HepG2 (cell line): ENCODE data around the gene RAB3B. TPM values are rescaled to one million over a fixed set of nuclear protein-coding genes. Genes with fewer than 3 reads are reported as not detected.

Experiments
- ATF5 ChIP-seq: sonication (generic); formaldehyde crosslinking; IDR thresholded peaks from 2 replicates; pipeline ENCODE4 v1.4.0; 2020; ENCODE audit warnings: mild to moderate bottlenecking, low read depth, missing genetic modification reagents
- BCL3 ChIP-seq: sonication (generic); formaldehyde crosslinking; IDR thresholded peaks from 2 replicates; pipeline ENCODE4 v1.5.1; 2020; ENCODE audit warnings: mild to moderate bottlenecking, missing genetic modification reagents, moderate library complexity
- ETS1 ChIP-seq: sonication (generic); formaldehyde crosslinking; IDR thresholded peaks from 2 replicates; pipeline ENCODE4 v1.4.0; 2020; ENCODE audit warnings: missing genetic modification reagents
- ETV5 ChIP-seq: IDR thresholded peaks from 2 replicates; pipeline ENCODE4 v1.6.1; 2018; ENCODE audit warnings: missing biosample characterization, missing genetic modification reagents, inconsistent platforms, borderline replicate concordance
- GLMP ChIP-seq: sonication (generic); formaldehyde crosslinking; IDR thresholded peaks from 2 replicates; pipeline ENCODE4 v1.9.0; 2021; ENCODE audit warnings: missing genetic modification reagents, mild to moderate bottlenecking, borderline replicate concordance
- HCFC1 ChIP-seq: fragments of 150-350 bp; IDR thresholded peaks from 2 replicates; pipeline ENCODE4 v1.6.1; 2014; ENCODE audit warnings: low read depth, low read length
- MEF2D ChIP-seq: sonication (generic); formaldehyde crosslinking; IDR thresholded peaks from 2 replicates; pipeline ENCODE4 v1.5.1; 2020; ENCODE audit warnings: mild to moderate bottlenecking, missing genetic modification reagents
- MYPOP ChIP-seq: sonication (generic); formaldehyde crosslinking; IDR thresholded peaks from 2 replicates; pipeline ENCODE4 v1.8.1; 2023; ENCODE audit warnings: mild to moderate bottlenecking, moderate library complexity, missing genetic modification reagents
- MZF1 ChIP-seq: sonication (generic); formaldehyde crosslinking; IDR thresholded peaks from 2 replicates; pipeline ENCODE4 v1.8.1; 2023; ENCODE audit warnings: mild to moderate bottlenecking, missing genetic modification reagents, borderline replicate concordance
- PRMT3 ChIP-seq: sonication (generic); formaldehyde crosslinking; IDR thresholded peaks from 2 replicates; pipeline ENCODE4 v1.8.1; 2022; ENCODE audit warnings: low read depth, mild to moderate bottlenecking, moderate library complexity, missing genetic modification reagents, borderline replicate concordance
- RORA ChIP-seq: sonication (generic); formaldehyde crosslinking; IDR thresholded peaks from 2 replicates; pipeline ENCODE4 v1.5.0; 2020; ENCODE audit warnings: mild to moderate bottlenecking, missing genetic modification reagents, moderate library complexity
- SKI ChIP-seq: fragments of 450-650 bp; IDR thresholded peaks from one replicate; pipeline ENCODE4 v1.6.1; 2018; ENCODE audit warnings: mild to moderate bottlenecking; ENCODE audit not compliant: partially characterized antibody
- ZBTB44 ChIP-seq: sonication (generic); formaldehyde crosslinking; IDR thresholded peaks from 2 replicates; pipeline ENCODE4 v1.4.0; 2020; ENCODE audit warnings: missing genetic modification reagents
- ZFP36L1 ChIP-seq: sonication (generic); formaldehyde crosslinking; IDR thresholded peaks from 2 replicates; pipeline ENCODE4 v1.8.0; 2022; ENCODE audit warnings: mild to moderate bottlenecking, missing genetic modification reagents, moderate library complexity
- ZNF292 ChIP-seq: sonication (generic); formaldehyde crosslinking; IDR thresholded peaks from 2 replicates; pipeline ENCODE4 v1.8.1; 2022; ENCODE audit warnings: mild to moderate bottlenecking, low read depth, missing genetic modification reagents, borderline replicate concordance
- ZNF337 ChIP-seq: sonication (generic); formaldehyde crosslinking; IDR thresholded peaks from 2 replicates; pipeline ENCODE4 v1.5.1; 2020; ENCODE audit warnings: missing genetic modification reagents, low read depth, mild to moderate bottlenecking, borderline replicate concordance
- ZNF414 ChIP-seq: sonication (generic); formaldehyde crosslinking; IDR thresholded peaks from 2 replicates; pipeline ENCODE4 v1.5.0; 2020; ENCODE audit warnings: missing genetic modification reagents
- ZNF766 ChIP-seq: sonication (generic); formaldehyde crosslinking; IDR thresholded peaks from 2 replicates; pipeline ENCODE4 v1.5.0; 2020; ENCODE audit warnings: missing genetic modification reagents, borderline replicate concordance
- ZNF776 ChIP-seq: sonication (generic); formaldehyde crosslinking; IDR thresholded peaks from 2 replicates; pipeline ENCODE4 v1.4.0; 2020; ENCODE audit warnings: mild to moderate bottlenecking, missing genetic modification reagents
- ZSCAN9 ChIP-seq: IDR thresholded peaks from 2 replicates; pipeline ENCODE4 v1.6.1; 2016; ENCODE audit warnings: borderline replicate concordance
- polyA plus RNA-seq, 8 experiments: library from polyadenylated mRNA; depleted of rRNA in 3 of 8; stranded (reverse) in 7 of 8; unstranded in 1 of 8; fragments of >200 nt; fragmentation: Illumina TruSeq in 4 of 8; extraction: Trizol in 4 of 8; gene quantifications; 2 replicates each; pipeline versions ENCODE4 v1.2.1 to v1.2.3, GENCODE V29; 2011 to 2016; ENCODE audit warnings: low read depth in 4 of 8, missing spikeins in 1 of 8, mixed read lengths in 1 of 8; ENCODE audit not compliant: insufficient read depth in 1 of 8
- total RNA-seq, 5 experiments: library from RNA; depleted of rRNA; stranded (reverse); fragments of >200 nt; fragmentation: Illumina TruSeq; extraction: Trizol; gene quantifications; 2 replicates each; pipeline ENCODE4 v1.2.3, GENCODE V29; 2016; ENCODE audit warnings: low read depth in 1 of 5

Gene RAB3B
- total and polyA plus RNA-seq, 2 of the 13 experiments (the other 11 are each of a cell fraction or from before 2014, with no cell fraction given), result 1.0 to 1.2 TPM

GRCh38 chr1:52033190-52034049, 42.9 kb upstream of the RAB3B start, which contains the start of gene KTI12 (continued):
- TF ChIP-seq ZNF776 (peak; percentile 55; the same call in 1 of the 2 replicates), ZBTB44 (CRISPR knock-in tag) (no peak), RORA (CRISPR knock-in tag) (no peak), ZNF292 (CRISPR knock-in tag) (peak; percentile 86), MEF2D (peak; percentile 72; the same call in 1 of the 2 replicates), ZNF337 (no peak), MYPOP (CRISPR knock-in tag) (peak; percentile 63; the same call in 1 of the 2 replicates), ATF5 (peak; percentile 93; the same call in 1 of the 2 replicates), ETS1 (no peak), ETV5 (CRISPR knock-in tag) (peak; percentile 80), PRMT3 (peak; percentile 46; the same call in 1 of the 2 replicates), SKI (no peak), HCFC1 (peak; percentile 47; the same call in 1 of the 2 replicates), ZNF766 (CRISPR knock-in tag) (peak; percentile 74; the same call in 1 of the 2 replicates), ZSCAN9 (CRISPR knock-in tag) (0 out of 2 replicates have a peak, but pooled peaks have one; percentile 26), GLMP (CRISPR knock-in tag) (no peak), MZF1 (CRISPR knock-in tag) (0 out of 2 replicates have a peak, but pooled peaks have one; percentile 57), ZNF414 (CRISPR knock-in tag) (0 out of 2 replicates have a peak, but pooled peaks have one; percentile 12), BCL3 (no peak), ZFP36L1 (no peak)
